ENCODE data around the gene SLC39A10. TPM values are rescaled to one million over a fixed set of nuclear protein-coding genes. Genes with fewer than 3 reads are reported as not detected.

Gene SLC39A10
- total and polyA plus RNA-seq, 10 of the 15 experiments (the other 5 are each of a cell fraction or from before 2014, with no cell fraction given), result 2.0 to 23.6 (median 7.9) TPM

DNA sequence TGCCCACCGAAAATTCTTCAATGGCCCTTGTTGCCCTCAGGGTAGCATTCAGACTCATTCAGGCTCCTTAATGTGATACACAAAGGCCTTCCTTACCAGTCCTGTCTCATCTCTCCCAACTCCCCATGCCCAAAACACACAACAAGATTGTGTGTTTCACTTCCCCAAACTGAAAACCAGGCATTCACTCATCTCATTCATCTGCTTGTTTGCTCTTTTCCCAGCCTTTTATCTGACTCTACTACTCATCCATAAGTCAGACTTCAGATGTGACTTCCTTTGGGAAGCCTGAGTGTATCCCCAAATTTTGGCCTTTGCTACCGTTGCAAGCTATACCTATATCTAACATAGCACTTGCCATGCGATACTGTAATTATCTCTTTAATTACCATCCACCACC lies 9.7 kb upstream of the SLC39A10 start (continued):
- TF ChIP-seq POLR2A (IDR thresholded peaks at IDR 0.05; ENCODE audit: low read depth, low read length) (no peak), ZSCAN29 (IDR thresholded peaks at IDR 0.05) (no peak), NR2C2 (IDR thresholded peaks at IDR 0.05; ENCODE audit: borderline replicate concordance, control insufficient read depth, insufficient read length, low read depth) (no peak), SIX5 (IDR thresholded peaks at IDR 0.05; ENCODE audit: low read depth, low read length, severe bottlenecking) (no peak), CHD1 (IDR thresholded peaks at IDR 0.05; ENCODE audit: low read depth, low read length) (no peak), NRF1 (conservative IDR thresholded peaks at IDR 0.05; ENCODE audit: low read depth, low read length) (no peak), DPF2 (IDR thresholded peaks at IDR 0.05) (peak; percentile 61), IRF4 (IDR thresholded peaks at IDR 0.05; ENCODE audit: low read depth, low read length) (0 out of 2 replicates have a peak, but pooled peaks have one; percentile 47), SMARCA5 (IDR thresholded peaks at IDR 0.05) (no peak), ATF7 (IDR thresholded peaks at IDR 0.05; ENCODE audit: low read depth) (0 out of 2 replicates have a peak, but pooled peaks have one; percentile 34), SIN3A (IDR thresholded peaks at IDR 0.05; ENCODE audit: low read depth, low read length) (no peak)
- TF ChIP-seq, protein P1, sequence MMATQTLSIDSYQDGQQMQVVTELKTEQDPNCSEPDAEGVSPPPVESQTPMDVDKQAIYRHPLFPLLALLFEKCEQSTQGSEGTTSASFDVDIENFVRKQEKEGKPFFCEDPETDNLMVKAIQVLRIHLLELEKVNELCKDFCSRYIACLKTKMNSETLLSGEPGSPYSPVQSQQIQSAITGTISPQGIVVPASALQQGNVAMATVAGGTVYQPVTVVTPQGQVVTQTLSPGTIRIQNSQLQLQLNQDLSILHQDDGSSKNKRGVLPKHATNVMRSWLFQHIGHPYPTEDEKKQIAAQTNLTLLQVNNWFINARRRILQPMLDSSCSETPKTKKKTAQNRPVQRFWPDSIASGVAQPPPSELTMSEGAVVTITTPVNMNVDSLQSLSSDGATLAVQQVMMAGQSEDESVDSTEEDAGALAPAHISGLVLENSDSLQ (IDR thresholded peaks at IDR 0.05), result peak; percentile 20; the same call in 1 of the 2 replicates
- TF ChIP-seq, protein P2, sequence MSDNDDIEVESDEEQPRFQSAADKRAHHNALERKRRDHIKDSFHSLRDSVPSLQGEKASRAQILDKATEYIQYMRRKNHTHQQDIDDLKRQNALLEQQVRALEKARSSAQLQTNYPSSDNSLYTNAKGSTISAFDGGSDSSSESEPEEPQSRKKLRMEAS (IDR thresholded peaks at IDR 0.05; ENCODE audit: low read depth, low read length), result no peak
- TF ChIP-seq, protein P3, sequence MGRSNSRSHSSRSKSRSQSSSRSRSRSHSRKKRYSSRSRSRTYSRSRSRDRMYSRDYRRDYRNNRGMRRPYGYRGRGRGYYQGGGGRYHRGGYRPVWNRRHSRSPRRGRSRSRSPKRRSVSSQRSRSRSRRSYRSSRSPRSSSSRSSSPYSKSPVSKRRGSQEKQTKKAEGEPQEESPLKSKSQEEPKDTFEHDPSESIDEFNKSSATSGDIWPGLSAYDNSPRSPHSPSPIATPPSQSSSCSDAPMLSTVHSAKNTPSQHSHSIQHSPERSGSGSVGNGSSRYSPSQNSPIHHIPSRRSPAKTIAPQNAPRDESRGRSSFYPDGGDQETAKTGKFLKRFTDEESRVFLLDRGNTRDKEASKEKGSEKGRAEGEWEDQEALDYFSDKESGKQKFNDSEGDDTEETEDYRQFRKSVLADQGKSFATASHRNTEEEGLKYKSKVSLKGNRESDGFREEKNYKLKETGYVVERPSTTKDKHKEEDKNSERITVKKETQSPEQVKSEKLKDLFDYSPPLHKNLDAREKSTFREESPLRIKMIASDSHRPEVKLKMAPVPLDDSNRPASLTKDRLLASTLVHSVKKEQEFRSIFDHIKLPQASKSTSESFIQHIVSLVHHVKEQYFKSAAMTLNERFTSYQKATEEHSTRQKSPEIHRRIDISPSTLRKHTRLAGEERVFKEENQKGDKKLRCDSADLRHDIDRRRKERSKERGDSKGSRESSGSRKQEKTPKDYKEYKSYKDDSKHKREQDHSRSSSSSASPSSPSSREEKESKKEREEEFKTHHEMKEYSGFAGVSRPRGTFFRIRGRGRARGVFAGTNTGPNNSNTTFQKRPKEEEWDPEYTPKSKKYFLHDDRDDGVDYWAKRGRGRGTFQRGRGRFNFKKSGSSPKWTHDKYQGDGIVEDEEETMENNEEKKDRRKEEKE (IDR thresholded peaks at IDR 0.05), result no peak
- TF ChIP-seq, protein P4, sequence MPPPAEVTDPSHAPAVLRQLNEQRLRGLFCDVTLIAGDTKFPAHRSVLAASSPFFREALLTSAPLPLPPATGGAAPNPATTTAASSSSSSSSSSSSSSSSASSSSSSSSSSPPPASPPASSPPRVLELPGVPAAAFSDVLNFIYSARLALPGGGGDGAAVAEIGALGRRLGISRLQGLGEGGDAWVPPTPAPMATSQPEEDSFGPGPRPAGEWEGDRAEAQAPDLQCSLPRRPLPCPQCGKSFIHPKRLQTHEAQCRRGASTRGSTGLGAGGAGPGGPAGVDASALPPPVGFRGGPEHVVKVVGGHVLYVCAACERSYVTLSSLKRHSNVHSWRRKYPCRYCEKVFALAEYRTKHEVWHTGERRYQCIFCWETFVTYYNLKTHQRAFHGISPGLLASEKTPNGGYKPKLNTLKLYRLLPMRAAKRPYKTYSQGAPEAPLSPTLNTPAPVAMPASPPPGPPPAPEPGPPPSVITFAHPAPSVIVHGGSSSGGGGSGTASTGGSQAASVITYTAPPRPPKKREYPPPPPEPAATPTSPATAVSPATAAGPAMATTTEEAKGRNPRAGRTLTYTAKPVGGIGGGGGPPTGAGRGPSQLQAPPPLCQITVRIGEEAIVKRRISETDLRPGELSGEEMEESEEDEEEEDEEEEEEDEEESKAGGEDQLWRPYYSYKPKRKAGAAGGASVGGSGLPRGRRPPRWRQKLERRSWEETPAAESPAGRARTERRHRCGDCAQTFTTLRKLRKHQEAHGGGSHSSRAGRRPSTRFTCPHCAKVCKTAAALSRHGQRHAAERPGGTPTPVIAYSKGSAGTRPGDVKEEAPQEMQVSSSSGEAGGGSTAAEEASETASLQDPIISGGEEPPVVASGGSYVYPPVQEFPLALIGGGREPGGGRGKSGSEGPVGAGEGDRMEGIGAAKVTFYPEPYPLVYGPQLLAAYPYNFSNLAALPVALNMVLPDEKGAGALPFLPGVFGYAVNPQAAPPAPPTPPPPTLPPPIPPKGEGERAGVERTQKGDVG (CRISPR knock-in tag; IDR thresholded peaks at IDR 0.05), result no peak
- TF ChIP-seq, protein P5, sequence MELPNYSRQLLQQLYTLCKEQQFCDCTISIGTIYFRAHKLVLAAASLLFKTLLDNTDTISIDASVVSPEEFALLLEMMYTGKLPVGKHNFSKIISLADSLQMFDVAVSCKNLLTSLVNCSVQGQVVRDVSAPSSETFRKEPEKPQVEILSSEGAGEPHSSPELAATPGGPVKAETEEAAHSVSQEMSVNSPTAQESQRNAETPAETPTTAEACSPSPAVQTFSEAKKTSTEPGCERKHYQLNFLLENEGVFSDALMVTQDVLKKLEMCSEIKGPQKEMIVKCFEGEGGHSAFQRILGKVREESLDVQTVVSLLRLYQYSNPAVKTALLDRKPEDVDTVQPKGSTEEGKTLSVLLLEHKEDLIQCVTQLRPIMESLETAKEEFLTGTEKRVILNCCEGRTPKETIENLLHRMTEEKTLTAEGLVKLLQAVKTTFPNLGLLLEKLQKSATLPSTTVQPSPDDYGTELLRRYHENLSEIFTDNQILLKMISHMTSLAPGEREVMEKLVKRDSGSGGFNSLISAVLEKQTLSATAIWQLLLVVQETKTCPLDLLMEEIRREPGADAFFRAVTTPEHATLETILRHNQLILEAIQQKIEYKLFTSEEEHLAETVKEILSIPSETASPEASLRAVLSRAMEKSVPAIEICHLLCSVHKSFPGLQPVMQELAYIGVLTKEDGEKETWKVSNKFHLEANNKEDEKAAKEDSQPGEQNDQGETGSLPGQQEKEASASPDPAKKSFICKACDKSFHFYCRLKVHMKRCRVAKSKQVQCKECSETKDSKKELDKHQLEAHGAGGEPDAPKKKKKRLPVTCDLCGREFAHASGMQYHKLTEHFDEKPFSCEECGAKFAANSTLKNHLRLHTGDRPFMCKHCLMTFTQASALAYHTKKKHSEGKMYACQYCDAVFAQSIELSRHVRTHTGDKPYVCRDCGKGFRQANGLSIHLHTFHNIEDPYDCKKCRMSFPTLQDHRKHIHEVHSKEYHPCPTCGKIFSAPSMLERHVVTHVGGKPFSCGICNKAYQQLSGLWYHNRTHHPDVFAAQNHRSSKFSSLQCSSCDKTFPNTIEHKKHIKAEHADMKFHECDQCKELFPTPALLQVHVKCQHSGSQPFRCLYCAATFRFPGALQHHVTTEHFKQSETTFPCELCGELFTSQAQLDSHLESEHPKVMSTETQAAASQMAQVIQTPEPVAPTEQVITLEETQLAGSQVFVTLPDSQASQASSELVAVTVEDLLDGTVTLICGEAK (IDR thresholded peaks at IDR 0.05; ENCODE audit: borderline replicate concordance), result no peak
- TF ChIP-seq, protein P6, sequence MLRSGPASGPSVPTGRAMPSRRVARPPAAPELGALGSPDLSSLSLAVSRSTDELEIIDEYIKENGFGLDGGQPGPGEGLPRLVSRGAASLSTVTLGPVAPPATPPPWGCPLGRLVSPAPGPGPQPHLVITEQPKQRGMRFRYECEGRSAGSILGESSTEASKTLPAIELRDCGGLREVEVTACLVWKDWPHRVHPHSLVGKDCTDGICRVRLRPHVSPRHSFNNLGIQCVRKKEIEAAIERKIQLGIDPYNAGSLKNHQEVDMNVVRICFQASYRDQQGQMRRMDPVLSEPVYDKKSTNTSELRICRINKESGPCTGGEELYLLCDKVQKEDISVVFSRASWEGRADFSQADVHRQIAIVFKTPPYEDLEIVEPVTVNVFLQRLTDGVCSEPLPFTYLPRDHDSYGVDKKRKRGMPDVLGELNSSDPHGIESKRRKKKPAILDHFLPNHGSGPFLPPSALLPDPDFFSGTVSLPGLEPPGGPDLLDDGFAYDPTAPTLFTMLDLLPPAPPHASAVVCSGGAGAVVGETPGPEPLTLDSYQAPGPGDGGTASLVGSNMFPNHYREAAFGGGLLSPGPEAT (IDR thresholded peaks at IDR 0.05; ENCODE audit: low read depth), result peak; percentile 64

Measured in GM12878 (cell line).